Ascending aorta (tissue), 2 donors: ENCODE data around the gene CACNG4. TPM values are rescaled to one million over a fixed set of nuclear protein-coding genes. Genes with fewer than 3 reads are reported as not detected.

Experiments
- DNase-seq, 2 donors: peaks; one replicate each; pipeline ENCODE4 v3.0.0-alpha.2; 2019; ENCODE audit warnings: low spot score in 2 of 2
- H3K27ac ChIP-seq, 2 donors: fragments of 200-600 bp; sonication (generic); one replicate each; pipeline ENCODE4 v1.5.1; 2016 to 2017; ENCODE audit warnings: mild to moderate bottlenecking in 1 of 2
- H3K27me3 ChIP-seq: fragments of 200-600 bp; sonication (generic); one replicate; pipeline ENCODE4 v1.5.1; 2017
- H3K36me3 ChIP-seq, 2 donors: fragments of 200-600 bp; sonication (generic); one replicate each; pipeline ENCODE4 v1.5.1; 2016
- H3K4me1 ChIP-seq, 2 donors: fragments of 200-600 bp; sonication (generic); one replicate each; pipeline ENCODE4 v1.5.1; 2016 to 2017; ENCODE audit warnings: mild to moderate bottlenecking in 1 of 2
- H3K4me3 ChIP-seq, 2 donors: fragments of 200-600 bp; sonication (generic); one replicate each; pipeline ENCODE4 v1.5.1; 2016 to 2017; ENCODE audit warnings: mild to moderate bottlenecking in 1 of 2
- H3K9me3 ChIP-seq, 2 donors: fragments of 200-600 bp; sonication (generic); one replicate each; pipeline ENCODE4 v1.5.1; 2016
- intact Hi-C: fragments of 100-400 bp; cut with DNase I; formaldehyde crosslinking; loops from one replicate; pipeline ENCODE4 v1.15.1; 2023
- total RNA-seq: library from RNA; depleted of rRNA; stranded (reverse); fragments of >200 nt; gene quantifications from one replicate; pipeline ENCODE4 v1.1.0, GENCODE V29; 2016
- TF ChIP-seq, protein P1 (sequence below), 3 experiments: fragments of 200-600 bp in 2 of 3; fragments of 450-650 bp in 1 of 3; sonication (generic) in 2 of 3; IDR thresholded peaks; one replicate each; pipeline ENCODE4 v1.5.1; 2016 to 2019; ENCODE audit warnings: antibody characterized with exemption in 3 of 3, mild to moderate bottlenecking in 1 of 3, moderate library complexity in 1 of 3

The CACNG4 gene
- total RNA-seq, 1 donor from 2014 or later: not detected

DNA sequence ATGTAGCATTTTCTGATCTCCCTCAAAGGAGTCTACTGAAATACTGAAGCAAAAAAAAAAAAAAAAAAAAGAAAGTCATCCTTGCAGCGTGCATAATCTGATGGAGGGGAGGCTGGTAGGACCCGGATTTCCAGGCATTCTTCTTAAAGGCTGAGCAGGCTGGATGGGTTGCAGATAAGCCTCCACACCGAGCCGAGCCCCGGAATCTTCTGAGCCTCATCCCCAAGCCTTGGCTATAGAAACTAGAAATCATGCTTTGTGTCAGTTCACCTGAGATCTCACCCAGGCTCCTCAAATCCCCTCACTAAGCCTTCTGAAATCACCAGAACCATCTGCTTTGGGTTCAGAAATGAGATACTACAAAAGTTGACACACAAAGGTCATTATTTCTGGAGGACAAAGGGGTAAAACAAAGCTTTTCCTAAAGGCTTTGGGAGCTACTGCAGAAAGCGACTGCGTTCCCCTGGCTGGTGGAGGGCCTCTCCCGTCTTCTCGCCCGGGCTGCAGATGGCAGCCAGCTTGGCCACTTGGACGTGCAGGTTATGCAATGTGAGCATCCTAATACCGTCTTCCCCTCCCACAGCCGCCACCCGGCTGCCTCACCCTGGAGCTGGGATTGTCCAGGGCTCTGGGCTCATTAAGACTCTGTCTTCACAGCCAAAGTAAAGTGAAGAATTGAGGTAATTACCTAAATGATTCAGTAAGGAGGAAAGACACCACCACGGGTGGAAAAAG lies 4.7 kb upstream of the CACNG4 start:
- H3K36me3 ChIP-seq: no peaks in the 10 kb centered on the region
- no peak for DNase-seq
- intact Hi-C loops: no loop called here
- no peaks in the 10 kb centered on the region for H3K27me3 ChIP-seq
- TF ChIP-seq, protein P1, sequence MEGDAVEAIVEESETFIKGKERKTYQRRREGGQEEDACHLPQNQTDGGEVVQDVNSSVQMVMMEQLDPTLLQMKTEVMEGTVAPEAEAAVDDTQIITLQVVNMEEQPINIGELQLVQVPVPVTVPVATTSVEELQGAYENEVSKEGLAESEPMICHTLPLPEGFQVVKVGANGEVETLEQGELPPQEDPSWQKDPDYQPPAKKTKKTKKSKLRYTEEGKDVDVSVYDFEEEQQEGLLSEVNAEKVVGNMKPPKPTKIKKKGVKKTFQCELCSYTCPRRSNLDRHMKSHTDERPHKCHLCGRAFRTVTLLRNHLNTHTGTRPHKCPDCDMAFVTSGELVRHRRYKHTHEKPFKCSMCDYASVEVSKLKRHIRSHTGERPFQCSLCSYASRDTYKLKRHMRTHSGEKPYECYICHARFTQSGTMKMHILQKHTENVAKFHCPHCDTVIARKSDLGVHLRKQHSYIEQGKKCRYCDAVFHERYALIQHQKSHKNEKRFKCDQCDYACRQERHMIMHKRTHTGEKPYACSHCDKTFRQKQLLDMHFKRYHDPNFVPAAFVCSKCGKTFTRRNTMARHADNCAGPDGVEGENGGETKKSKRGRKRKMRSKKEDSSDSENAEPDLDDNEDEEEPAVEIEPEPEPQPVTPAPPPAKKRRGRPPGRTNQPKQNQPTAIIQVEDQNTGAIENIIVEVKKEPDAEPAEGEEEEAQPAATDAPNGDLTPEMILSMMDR (IDR thresholded peaks at IDR 0.05): no peak
- no peak overlapping the region for H3K4me3 ChIP-seq
- H3K9me3 ChIP-seq: no peaks in the 10 kb centered on the region
- H3K4me1 ChIP-seq: no peaks in the 10 kb centered on the region
- H3K27ac ChIP-seq: no peak overlapping the region

DNA sequence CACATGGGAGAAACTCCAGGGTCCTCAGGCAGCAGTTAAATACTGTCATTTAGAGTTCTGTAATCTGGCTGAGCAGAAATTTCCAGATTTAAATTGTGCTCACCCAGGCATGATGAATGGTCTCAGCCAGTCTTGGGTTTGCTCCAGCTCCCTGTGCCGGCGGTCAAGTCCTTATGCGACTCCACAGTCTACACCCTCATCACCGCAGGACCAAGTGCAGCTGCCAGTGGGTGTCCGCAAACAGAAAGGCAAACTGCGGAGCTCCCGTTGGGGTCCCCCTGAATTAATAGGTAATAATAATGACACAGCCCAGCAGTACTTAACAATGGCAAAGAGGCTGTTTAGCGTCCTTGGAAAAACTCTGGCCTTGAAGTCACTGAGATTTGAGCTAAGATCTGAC lies 3.9 kb upstream of the CACNG4 start:
- Histone ChIP-seq H3K27ac (no peak overlapping the region), H3K9me3 (no peaks in the 10 kb centered on the region), H3K4me1 (peaks cover 0 to 3% of the 10 kb centered on the region in 2 donors), H3K4me3 (no peak overlapping the region), H3K36me3 (no peaks in the 10 kb centered on the region), H3K27me3 (peaks cover 4% of the 10 kb centered on the region)
- intact Hi-C loops: no loop called here
- TF ChIP-seq, protein P1 (IDR thresholded peaks at IDR 0.05): no peak
- DNase-seq: no peak

DNA sequence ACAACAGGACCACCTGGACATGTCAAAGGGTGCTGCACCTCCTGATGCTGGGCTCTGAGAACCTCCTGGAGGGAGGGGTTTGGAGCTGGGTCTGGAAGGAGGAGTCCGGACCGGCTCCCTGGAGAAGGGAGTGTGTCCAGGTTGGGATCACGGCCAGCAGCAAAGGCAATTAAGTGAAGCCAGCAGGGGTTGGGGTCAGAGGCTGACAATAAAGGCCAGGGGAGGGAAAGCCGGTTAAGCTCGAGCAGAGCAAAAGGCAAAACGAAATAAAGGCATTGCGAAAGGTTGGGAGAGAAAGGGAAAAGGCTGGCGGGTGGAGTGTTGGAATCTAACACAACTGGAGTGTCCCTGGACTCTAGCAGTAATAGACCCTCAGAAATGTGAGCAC lies 992 bp upstream of the CACNG4 start:
- intact Hi-C loops: no loop called here

DNA sequence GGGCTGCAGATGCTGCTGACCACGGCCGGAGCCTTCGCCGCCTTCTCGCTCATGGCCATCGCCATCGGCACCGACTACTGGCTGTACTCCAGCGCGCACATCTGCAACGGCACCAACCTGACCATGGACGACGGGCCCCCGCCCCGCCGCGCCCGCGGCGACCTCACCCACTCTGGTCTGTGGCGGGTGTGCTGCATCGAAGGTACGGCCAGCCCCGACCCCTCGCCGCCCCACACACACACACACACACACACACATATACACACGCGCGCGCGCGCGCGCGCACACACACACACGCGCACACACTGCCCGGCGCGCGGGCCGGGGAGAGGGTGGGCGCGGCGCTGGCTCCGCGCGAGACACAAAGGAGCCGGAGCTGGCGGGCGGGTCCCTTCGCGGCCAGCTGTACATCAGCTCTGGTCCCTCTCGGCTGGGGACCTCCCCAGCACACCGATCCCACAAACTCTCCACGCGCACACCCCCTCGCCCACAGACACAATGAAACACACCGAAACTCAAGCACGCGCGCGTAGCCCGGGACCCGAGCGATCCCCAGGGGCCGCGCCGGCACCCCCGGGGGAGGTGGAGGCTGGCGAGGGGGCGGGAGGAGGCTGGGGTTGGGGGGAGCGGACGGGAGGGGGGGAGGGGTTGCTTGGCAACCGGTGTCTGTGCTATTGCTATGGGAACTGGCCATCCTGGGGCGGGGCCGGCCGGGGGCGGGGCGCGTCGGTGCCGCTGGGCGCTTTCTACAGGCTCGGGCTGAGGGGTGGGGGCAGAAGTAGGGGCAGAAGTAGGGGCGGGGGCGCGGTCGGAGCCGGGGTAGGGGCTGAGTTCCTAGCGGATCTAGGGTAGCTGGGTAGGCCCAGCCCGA lies 658 bp downstream of the CACNG4 start:
- Histone ChIP-seq H3K4me1 (peaks cover 0 to 3% of the 10 kb centered on the region in 2 donors), H3K27me3 (peaks cover 8% of the 10 kb centered on the region), H3K36me3 (no peaks in the 10 kb centered on the region), H3K27ac (no peak overlapping the region), H3K4me3 (peak overlapping the region; percentile 48 to 60), H3K9me3 (no peaks in the 10 kb centered on the region)
- TF ChIP-seq, protein P1 (IDR thresholded peaks at IDR 0.05): no peak
- DNase-seq: no peak
- intact Hi-C loops: no loop called here

More for the DNA sequence above, 992 bp upstream of the CACNG4 start:
- no peak for DNase-seq
- no peak overlapping the region for H3K27ac ChIP-seq
- no peaks in the 10 kb centered on the region for H3K36me3 ChIP-seq
- no peaks in the 10 kb centered on the region for H3K9me3 ChIP-seq
- TF ChIP-seq, protein P1 (IDR thresholded peaks at IDR 0.05): no peak
- peaks cover 0 to 3% of the 10 kb centered on the region in 2 donors for H3K4me1 ChIP-seq
- H3K27me3 ChIP-seq: peaks cover 8% of the 10 kb centered on the region
- no peak overlapping the region for H3K4me3 ChIP-seq

DNA sequence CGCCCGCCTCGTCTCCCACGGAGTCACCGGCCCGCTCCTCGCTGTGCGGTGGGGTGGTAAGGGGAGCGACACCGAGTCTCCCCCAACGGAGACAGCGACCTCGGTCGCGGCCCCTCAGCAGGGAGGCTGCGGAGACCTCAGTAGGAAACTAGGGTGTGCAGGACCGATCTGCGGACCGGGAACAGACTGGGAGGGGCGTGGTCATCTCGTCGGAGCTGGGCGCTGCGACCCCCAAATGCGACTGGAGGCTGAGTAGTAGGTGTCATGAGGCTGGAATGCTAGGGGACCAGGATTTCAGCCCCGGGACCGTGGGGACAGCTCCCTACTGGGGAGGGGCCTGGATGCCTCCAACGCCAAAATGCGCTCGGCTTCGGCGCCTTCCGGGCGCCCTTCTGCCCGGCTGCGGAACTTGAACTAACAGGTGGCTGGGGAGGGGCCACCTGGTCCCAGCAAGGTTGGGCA lies 1.3 kb downstream of the CACNG4 start:
- DNase-seq: no peak

More for the DNA sequence above, 1.3 kb downstream of the CACNG4 start:
- Histone ChIP-seq H3K27ac (no peak overlapping the region), H3K4me1 (peaks cover 0 to 3% of the 10 kb centered on the region in 2 donors), H3K4me3 (peak overlapping the region; percentile 48 to 60), H3K27me3 (peaks cover 8% of the 10 kb centered on the region), H3K36me3 (no peaks in the 10 kb centered on the region), H3K9me3 (no peaks in the 10 kb centered on the region)
- TF ChIP-seq, protein P1 (IDR thresholded peaks at IDR 0.05): no peak
- intact Hi-C loops: no loop called here
